ENCODE measurements around the gene ST6GALNAC3. TPM values are rescaled to one million over a fixed set of nuclear protein-coding genes. Genes with fewer than 3 reads are reported as not detected.
"Not testable (repeated sequence)": the region's sequence is repeated elsewhere in the genome, so short reads cannot be mapped to it uniquely, and the experiment has no call there.

ST6GALNAC3 gene
- total RNA-seq, 4 donors from 2014 or later = 1.00 to 5.7 (median 1.9) TPM; not detected in 1

- Histone ChIP-seq H3K27me3 (no peaks in the 10 kb centered on the region), H3K4me3 (no peak overlapping the region), H3K36me3 (no peaks in the 10 kb centered on the region), H3K9me3 (no peaks in the 10 kb centered on the region), H3K4me1 (peaks cover 0 to 13% (median 5%) of the 10 kb centered on the region in 4 donors), H3K27ac (no peak overlapping the region)
- in situ Hi-C loops (cut with MboI; ENCODE audit: low pct_ligation_motif_present in 1 of 4, low pct_unique_long_range_greater_than_20kb in 1 of 4, low sequenced_read_pairs in 3 of 4) = no loop called here
- no peak for DNase-seq
- no peak for TF ChIP-seq POLR2AphosphoS5 (IDR thresholded peaks at IDR 0.05)
- no peak for TF ChIP-seq EP300 (IDR thresholded peaks at IDR 0.05; ENCODE audit: low read depth)
- no peak for TF ChIP-seq POLR2A (IDR thresholded peaks at IDR 0.05)
- TF ChIP-seq, protein P1, sequence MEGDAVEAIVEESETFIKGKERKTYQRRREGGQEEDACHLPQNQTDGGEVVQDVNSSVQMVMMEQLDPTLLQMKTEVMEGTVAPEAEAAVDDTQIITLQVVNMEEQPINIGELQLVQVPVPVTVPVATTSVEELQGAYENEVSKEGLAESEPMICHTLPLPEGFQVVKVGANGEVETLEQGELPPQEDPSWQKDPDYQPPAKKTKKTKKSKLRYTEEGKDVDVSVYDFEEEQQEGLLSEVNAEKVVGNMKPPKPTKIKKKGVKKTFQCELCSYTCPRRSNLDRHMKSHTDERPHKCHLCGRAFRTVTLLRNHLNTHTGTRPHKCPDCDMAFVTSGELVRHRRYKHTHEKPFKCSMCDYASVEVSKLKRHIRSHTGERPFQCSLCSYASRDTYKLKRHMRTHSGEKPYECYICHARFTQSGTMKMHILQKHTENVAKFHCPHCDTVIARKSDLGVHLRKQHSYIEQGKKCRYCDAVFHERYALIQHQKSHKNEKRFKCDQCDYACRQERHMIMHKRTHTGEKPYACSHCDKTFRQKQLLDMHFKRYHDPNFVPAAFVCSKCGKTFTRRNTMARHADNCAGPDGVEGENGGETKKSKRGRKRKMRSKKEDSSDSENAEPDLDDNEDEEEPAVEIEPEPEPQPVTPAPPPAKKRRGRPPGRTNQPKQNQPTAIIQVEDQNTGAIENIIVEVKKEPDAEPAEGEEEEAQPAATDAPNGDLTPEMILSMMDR (IDR thresholded peaks at IDR 0.05) = no peak
- intact Hi-C loops (cut with DNase I; ENCODE audit: low total_unique reads) = no loop called here
- 70 to 77% methylated on average over 7 of the region's 7 CpGs for WGBS, 2 donors (ENCODE audit: low coverage in 1 of 2)
These were observed 16.0 kb downstream of the ST6GALNAC3 start for GRCh38 chr1:76090283-76091203.

GRCh38 chr1:76092812-76093211 is 18.3 kb downstream of the ST6GALNAC3 start:
- intact Hi-C loops (cut with DNase I; ENCODE audit: low total_unique reads) (no loop called here), in situ Hi-C loops (cut with MboI; ENCODE audit: low pct_ligation_motif_present in 1 of 4, low pct_unique_long_range_greater_than_20kb in 1 of 4, low sequenced_read_pairs in 3 of 4) (no loop called here)
- Histone ChIP-seq H3K27ac (no peak overlapping the region), H3K27me3 (no peaks in the 10 kb centered on the region), H3K4me3 (no peak overlapping the region), H3K36me3 (no peaks in the 10 kb centered on the region), H3K9me3 (no peaks in the 10 kb centered on the region), H3K4me1 (no peaks in the 10 kb centered on the region)
- DNase-seq = no peak
- WGBS, 2 donors (ENCODE audit: low coverage in 1 of 2) = 67 to 82% methylated on average over 1 to 3 of the region's 3 CpGs
- no peak for TF ChIP-seq POLR2A (IDR thresholded peaks at IDR 0.05)

DNA sequence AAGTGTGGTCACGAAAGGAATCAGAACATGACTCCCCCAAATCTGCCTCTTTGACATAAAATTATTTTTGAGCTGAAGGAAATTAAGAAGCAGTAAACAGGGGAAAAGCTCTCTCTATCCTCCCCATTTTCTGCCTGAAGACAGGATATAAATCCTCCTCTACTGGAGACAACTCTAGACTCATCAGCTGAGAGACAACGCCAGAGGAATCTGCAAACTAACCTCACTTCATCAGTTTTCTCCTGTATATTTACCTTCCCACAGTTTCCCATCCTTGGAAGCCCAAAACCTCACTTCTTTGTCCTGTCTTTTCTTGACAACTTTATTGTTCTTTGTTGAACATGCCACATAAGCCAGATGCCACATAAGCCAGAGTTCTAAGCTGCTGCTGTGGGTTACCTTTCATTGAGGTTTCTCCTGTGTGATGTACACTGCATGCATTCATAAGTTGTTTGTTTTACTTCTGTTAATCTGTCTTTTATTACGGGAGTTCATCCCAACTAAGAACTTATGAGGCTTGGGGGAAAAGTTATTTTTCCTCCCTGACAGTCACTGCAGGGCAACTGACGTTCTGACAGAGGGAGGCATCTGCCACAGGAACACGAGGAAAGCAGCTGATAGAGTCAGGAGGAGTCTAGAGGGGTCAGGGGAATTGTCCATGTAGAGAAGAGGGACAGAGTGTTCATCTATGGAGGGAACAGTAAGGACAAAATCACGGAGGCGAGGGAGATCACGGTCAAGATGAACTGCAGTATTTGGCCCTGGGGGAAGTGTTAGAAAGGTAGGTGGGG is 19.2 kb downstream of the ST6GALNAC3 start:
- TF ChIP-seq POLR2A (IDR thresholded peaks at IDR 0.05) = no peak
- TF ChIP-seq, protein P1 (IDR thresholded peaks at IDR 0.05) = no peak
- intact Hi-C loops (cut with DNase I; ENCODE audit: low total_unique reads) = no loop called here
- 75 to 78% methylated on average over 8 of the region's 8 CpGs for WGBS, 2 donors (ENCODE audit: low coverage in 1 of 2)

GRCh38 chr1:76095802-76096201 is 21.3 kb downstream of the ST6GALNAC3 start:
- no peak overlapping the region for H3K27ac ChIP-seq
- no peak overlapping the region for H3K4me3 ChIP-seq
- intact Hi-C loops (cut with DNase I; ENCODE audit: low total_unique reads) (no loop called here), in situ Hi-C loops (cut with MboI; ENCODE audit: low pct_ligation_motif_present in 1 of 4, low pct_unique_long_range_greater_than_20kb in 1 of 4, low sequenced_read_pairs in 3 of 4) (no loop called here)
- TF ChIP-seq POLR2A (IDR thresholded peaks at IDR 0.05) (no peak), EP300 (IDR thresholded peaks at IDR 0.05; ENCODE audit: low read depth) (no peak), POLR2AphosphoS5 (IDR thresholded peaks at IDR 0.05) (no peak)
- TF ChIP-seq, protein P1 (IDR thresholded peaks at IDR 0.05) = no peak
- no peak for DNase-seq
- no peaks in the 10 kb centered on the region for H3K27me3 ChIP-seq
- 75 to 78% methylated on average over 3 to 5 of the region's 5 CpGs for WGBS, 2 donors (ENCODE audit: low coverage in 1 of 2)
- no peaks in the 10 kb centered on the region for H3K36me3 ChIP-seq
- H3K4me1 ChIP-seq = no peaks in the 10 kb centered on the region
- H3K9me3 ChIP-seq = no peaks in the 10 kb centered on the region

More for the DNA sequence above, 19.2 kb downstream of the ST6GALNAC3 start:
- Histone ChIP-seq H3K4me3 (no peak overlapping the region), H3K36me3 (no peaks in the 10 kb centered on the region), H3K4me1 (no peaks in the 10 kb centered on the region), H3K9me3 (no peaks in the 10 kb centered on the region), H3K27ac (no peak overlapping the region), H3K27me3 (no peaks in the 10 kb centered on the region)
- in situ Hi-C loops (cut with MboI; ENCODE audit: low pct_ligation_motif_present in 1 of 4, low pct_unique_long_range_greater_than_20kb in 1 of 4, low sequenced_read_pairs in 3 of 4) = no loop called here
- DNase-seq = no peak

DNA sequence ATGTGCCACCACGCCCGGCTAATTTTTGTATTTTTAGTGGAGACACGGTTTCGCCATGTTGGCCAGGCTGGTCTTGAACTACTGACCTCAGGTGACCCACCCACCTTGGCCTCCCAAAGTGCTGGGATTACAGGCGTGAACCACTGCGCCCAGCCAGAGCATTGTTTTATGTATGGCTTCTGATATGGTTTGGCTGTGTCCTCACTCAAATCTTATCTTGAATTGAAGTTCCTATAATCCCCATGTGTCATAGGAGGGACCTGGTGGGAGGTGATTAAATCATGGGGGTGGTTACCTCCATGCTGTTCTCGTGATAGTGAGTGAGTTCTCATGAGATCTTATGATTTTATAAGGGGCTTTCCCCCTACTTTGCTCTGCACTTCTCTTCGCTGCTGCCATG is 22.5 kb downstream of the ST6GALNAC3 start:
- intact Hi-C loops (cut with DNase I; ENCODE audit: low total_unique reads) = not testable (repeated sequence)

More for the DNA sequence above, 22.5 kb downstream of the ST6GALNAC3 start:
- H3K27ac ChIP-seq; H3K4me1 ChIP-seq; H3K4me3 ChIP-seq; in situ Hi-C loops (cut with MboI; ENCODE audit: low pct_ligation_motif_present in 1 of 4, low pct_unique_long_range_greater_than_20kb in 1 of 4, low sequenced_read_pairs in 3 of 4); DNase-seq; H3K9me3 ChIP-seq; H3K36me3 ChIP-seq; H3K27me3 ChIP-seq: not testable (repeated sequence)
- WGBS, 2 donors (ENCODE audit: low coverage in 1 of 2) = 91 to 92% methylated on average over 5 to 8 of the region's 8 CpGs
